HL-60 (cell line): ENCODE data around the gene SMG9.

Experiments used
- DNase-seq, 2 experiments: peaks; one replicate each; pipeline ENCODE4 v3.0.0-alpha.2; 2010 to 2020; ENCODE audit warnings: low read depth in 1 of 2, low spot score in 1 of 2
- H3K27ac ChIP-seq: fragments of 250-450 bp; sonication (Bioruptor Pico); replicated peaks from 2 replicates; pipeline ENCODE4 v1.5.1; 2020; ENCODE audit warnings: mild to moderate bottlenecking, moderate library complexity
- H3K27me3 ChIP-seq: fragments of 250-450 bp; sonication (Bioruptor Pico); 2 replicates; pipeline ENCODE4 v1.5.1; 2021; ENCODE audit warnings: mild to moderate bottlenecking, moderate library complexity; ENCODE audit not compliant: insufficient read depth, poor library complexity, severe bottlenecking
- H3K4me3 ChIP-seq: replicated peaks from 2 replicates; pipeline ENCODE4 v1.5.1; 2011; ENCODE audit warnings: mild to moderate bottlenecking, control low read depth, low read length; ENCODE audit not compliant: insufficient read depth
- GABPA ChIP-seq: IDR thresholded peaks from 2 replicates; pipeline ENCODE4 v1.6.1; 2012; ENCODE audit warnings: low read depth
- POLR2AphosphoS5 ChIP-seq: IDR thresholded peaks from 2 replicates; pipeline ENCODE4 v1.6.1; 2012; ENCODE audit warnings: low read depth
- SPI1 ChIP-seq: IDR thresholded peaks from 2 replicates; pipeline ENCODE4 v1.6.1; 2012; ENCODE audit warnings: low read depth, mild to moderate bottlenecking, borderline replicate concordance
- TF ChIP-seq, protein P1 (sequence below): IDR thresholded peaks from 2 replicates; pipeline ENCODE4 v1.6.1; 2012; ENCODE audit warnings: low read depth; ENCODE audit not compliant: insufficient replicate concordance
- TF ChIP-seq, protein P2 (sequence below): IDR thresholded peaks from one replicate; pipeline ENCODE4 v1.5.1; 2011; ENCODE audit warnings: low read length, control low read depth, inconsistent platforms; ENCODE audit not compliant: insufficient read depth

SMG9 gene

DNA sequence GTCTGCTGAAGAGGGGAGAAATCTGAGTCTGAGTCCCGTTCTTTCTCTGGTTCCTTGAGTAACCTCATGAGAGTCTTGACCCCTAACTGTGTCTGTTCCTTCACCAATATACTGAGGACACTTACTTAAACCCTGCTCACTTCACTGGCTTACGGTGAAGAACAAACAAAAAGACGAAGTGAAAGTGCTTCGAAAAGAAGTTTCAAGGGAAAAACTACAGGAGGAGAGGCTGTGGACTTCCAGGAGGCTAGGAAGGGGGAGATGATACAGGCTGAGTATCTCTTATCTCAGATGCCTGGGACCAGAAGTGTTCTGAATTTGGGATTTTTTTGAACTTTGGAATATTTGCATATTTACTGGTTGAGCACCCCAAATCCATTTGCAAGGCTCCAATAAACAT is 6.1 kb downstream of the SMG9 start:
- TF ChIP-seq SPI1: no peak
- TF ChIP-seq, protein P1, sequence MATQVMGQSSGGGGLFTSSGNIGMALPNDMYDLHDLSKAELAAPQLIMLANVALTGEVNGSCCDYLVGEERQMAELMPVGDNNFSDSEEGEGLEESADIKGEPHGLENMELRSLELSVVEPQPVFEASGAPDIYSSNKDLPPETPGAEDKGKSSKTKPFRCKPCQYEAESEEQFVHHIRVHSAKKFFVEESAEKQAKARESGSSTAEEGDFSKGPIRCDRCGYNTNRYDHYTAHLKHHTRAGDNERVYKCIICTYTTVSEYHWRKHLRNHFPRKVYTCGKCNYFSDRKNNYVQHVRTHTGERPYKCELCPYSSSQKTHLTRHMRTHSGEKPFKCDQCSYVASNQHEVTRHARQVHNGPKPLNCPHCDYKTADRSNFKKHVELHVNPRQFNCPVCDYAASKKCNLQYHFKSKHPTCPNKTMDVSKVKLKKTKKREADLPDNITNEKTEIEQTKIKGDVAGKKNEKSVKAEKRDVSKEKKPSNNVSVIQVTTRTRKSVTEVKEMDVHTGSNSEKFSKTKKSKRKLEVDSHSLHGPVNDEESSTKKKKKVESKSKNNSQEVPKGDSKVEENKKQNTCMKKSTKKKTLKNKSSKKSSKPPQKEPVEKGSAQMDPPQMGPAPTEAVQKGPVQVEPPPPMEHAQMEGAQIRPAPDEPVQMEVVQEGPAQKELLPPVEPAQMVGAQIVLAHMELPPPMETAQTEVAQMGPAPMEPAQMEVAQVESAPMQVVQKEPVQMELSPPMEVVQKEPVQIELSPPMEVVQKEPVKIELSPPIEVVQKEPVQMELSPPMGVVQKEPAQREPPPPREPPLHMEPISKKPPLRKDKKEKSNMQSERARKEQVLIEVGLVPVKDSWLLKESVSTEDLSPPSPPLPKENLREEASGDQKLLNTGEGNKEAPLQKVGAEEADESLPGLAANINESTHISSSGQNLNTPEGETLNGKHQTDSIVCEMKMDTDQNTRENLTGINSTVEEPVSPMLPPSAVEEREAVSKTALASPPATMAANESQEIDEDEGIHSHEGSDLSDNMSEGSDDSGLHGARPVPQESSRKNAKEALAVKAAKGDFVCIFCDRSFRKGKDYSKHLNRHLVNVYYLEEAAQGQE: no peak
- TF ChIP-seq, protein P2, sequence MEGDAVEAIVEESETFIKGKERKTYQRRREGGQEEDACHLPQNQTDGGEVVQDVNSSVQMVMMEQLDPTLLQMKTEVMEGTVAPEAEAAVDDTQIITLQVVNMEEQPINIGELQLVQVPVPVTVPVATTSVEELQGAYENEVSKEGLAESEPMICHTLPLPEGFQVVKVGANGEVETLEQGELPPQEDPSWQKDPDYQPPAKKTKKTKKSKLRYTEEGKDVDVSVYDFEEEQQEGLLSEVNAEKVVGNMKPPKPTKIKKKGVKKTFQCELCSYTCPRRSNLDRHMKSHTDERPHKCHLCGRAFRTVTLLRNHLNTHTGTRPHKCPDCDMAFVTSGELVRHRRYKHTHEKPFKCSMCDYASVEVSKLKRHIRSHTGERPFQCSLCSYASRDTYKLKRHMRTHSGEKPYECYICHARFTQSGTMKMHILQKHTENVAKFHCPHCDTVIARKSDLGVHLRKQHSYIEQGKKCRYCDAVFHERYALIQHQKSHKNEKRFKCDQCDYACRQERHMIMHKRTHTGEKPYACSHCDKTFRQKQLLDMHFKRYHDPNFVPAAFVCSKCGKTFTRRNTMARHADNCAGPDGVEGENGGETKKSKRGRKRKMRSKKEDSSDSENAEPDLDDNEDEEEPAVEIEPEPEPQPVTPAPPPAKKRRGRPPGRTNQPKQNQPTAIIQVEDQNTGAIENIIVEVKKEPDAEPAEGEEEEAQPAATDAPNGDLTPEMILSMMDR: no peak
- no peak for TF ChIP-seq GABPA
- no peak for TF ChIP-seq POLR2AphosphoS5
- H3K4me3 ChIP-seq: no peak overlapping the region
- H3K27ac ChIP-seq: no peak overlapping the region
- no peaks in the 10 kb centered on the region for H3K27me3 ChIP-seq
- no peak for DNase-seq

DNA sequence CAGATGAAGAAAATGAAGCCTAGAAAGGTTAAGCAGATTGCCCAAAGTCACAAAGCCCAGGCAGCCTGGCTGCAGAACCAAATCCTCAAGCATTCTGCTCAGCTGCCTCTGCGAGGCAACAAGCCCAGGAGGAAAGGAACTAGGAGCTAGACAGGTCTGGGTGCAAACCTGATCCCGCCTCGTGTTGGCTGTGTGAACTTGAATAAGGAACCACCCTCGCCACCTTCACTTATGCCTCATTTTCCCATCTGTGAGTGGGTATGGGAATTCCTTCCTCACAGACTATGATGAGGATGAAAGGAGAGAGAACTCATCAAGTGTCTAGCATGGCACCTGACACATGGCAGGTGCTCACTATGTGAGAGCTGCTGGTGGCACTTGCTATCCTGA is 6.6 kb downstream of the SMG9 start:
- no peak overlapping the region for H3K27ac ChIP-seq
- no peak for DNase-seq
- TF ChIP-seq POLR2AphosphoS5 (no peak), SPI1 (no peak), GABPA (no peak)
- TF ChIP-seq, protein P1: no peak
- TF ChIP-seq, protein P2: no peak
- H3K27me3 ChIP-seq: no peaks in the 10 kb centered on the region
- H3K4me3 ChIP-seq: no peak overlapping the region

DNA sequence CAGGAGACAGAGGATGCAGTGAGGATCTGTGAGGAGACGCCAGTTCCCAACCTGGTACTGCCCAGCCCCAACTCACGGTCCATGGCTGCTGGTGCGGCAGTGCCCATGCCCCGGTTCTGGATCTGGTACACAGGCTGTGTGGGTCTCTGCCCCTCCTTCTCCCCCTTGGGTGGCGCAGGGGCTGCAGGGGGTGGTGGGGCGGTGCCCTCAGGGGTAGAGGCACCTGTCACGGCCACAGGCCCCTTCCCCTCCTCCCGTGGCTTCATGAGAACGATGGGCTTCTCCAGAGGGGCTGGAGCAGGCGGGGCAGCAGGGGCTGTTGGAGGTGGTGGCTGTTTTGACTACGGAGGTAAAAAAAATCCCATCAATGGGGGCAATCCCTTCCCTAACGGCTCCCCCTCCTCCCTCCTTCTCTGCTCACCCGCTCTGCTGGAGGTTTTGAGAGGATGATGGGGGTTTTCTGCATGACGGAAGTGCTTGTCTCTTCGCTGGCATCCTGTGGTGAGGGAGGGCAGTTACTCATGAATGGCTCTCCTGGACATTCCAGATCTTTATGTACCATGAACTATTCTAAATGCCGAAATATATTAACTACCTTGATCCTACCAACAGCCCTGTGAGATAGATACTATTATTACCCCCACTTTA is 7.1 kb downstream of the SMG9 start:
- TF ChIP-seq, protein P2: no peak
- TF ChIP-seq, protein P1: no peak
- TF ChIP-seq SPI1: no peak
- TF ChIP-seq GABPA: no peak
- no peak for TF ChIP-seq POLR2AphosphoS5
- no peak overlapping the region for H3K27ac ChIP-seq
- DNase-seq: no peak
- H3K27me3 ChIP-seq: no peaks in the 10 kb centered on the region
- no peak overlapping the region for H3K4me3 ChIP-seq
